Smooth muscle cell of bladder (primary cell): ENCODE results near the gene F9. TPM values are rescaled to one million over a fixed set of nuclear protein-coding genes. Genes with fewer than 3 reads are reported as not detected.

Experiments
- total RNA-seq: library from RNA; depleted of rRNA; stranded (reverse); fragments of >200 nt; gene quantifications from 2 replicates; pipeline ENCODE4 v1.2.3, GENCODE V29; 2014

The F9 gene
- not detected in 2 replicates for total RNA-seq

DNA sequence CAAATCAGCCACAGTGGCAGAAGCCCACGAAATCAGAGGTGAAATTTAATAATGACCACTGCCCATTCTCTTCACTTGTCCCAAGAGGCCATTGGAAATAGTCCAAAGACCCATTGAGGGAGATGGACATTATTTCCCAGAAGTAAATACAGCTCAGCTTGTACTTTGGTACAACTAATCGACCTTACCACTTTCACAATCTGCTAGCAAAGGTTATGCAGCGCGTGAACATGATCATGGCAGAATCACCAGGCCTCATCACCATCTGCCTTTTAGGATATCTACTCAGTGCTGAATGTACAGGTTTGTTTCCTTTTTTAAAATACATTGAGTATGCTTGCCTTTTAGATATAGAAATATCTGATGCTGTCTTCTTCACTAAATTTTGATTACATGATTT is at the start of gene F9:
F9 (plus strand) TSS at position 190 of the 400 bp plus-strand sequence; CDS start at position 216, 26 bp downstream.

Other genes with a start within 250 kb of the F9 start
- gene MCF2, start 177.4 kb downstream of the F9 start, total RNA-seq: under 0.01 TPM in 1 of 2 replicates, not detected in the other